Measurements from ENCODE around the gene ZNF691.

DNA sequence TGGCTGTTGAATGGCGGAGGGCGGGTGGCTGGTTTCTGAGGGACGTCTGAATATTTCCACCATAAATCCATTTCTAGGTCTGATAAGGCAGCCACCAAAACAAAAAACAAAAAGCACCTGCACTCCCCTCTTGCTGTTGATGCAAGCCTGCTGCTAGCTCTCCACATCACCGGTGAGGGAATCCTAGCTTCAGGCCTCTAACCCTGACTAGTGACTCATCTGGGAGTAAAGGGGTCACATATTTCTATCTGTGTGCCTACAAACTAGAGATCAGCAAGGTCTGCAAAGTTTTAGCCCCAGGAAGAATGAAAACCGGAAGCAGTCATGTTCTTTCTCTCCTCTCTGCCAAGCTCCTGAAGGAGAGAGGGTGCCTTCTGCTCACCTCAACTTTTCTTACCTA, 39.8 kb upstream of the ZNF691 start:
- TF ChIP-seq, protein P1, sequence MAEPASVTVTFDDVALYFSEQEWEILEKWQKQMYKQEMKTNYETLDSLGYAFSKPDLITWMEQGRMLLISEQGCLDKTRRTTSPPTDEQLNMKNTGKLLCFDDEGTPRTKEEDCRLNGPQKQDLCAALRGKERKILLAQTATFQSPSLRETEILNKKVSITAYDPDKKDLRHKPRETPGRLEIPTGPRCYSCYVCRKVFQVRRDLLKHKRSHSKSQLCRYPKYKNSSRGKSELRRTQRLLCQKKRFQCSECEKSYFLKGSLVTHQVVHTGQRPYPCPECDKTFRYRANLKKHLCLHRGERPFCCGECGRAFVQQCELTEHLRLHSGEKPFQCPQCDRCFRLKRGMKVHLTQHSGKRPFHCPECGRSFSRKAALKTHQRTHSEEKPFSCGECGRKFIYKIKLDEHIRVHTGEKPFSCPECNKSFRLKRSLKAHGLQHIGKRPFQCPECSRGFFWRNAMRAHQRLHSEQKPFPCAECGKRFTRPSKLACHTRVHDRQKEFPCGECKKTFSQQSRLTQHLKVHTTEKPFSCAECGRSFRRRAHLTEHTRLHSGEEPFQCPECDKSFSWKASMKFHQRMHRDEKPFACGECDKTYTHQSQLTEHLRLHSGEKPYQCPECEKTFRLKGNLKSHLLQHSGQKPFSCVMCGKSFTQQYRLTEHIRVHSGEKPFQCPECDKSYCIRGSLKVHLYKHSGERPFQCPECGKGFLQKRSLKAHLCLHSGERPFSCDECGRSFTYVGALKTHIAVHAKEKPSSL (CRISPR knock-in tag; conservative IDR thresholded peaks at IDR 0.05) = no peak
- TF ChIP-seq, protein P2, sequence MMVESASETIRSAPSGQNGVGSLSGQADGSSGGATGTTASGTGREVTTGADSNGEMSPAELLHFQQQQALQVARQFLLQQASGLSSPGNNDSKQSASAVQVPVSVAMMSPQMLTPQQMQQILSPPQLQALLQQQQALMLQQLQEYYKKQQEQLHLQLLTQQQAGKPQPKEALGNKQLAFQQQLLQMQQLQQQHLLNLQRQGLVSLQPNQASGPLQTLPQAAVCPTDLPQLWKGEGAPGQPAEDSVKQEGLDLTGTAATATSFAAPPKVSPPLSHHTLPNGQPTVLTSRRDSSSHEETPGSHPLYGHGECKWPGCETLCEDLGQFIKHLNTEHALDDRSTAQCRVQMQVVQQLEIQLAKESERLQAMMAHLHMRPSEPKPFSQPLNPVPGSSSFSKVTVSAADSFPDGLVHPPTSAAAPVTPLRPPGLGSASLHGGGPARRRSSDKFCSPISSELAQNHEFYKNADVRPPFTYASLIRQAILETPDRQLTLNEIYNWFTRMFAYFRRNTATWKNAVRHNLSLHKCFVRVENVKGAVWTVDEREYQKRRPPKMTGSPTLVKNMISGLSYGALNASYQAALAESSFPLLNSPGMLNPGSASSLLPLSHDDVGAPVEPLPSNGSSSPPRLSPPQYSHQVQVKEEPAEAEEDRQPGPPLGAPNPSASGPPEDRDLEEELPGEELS (CRISPR knock-in tag; IDR thresholded peaks at IDR 0.05) = no peak
- TF ChIP-seq TP53 (CRISPR knock-in tag; IDR thresholded peaks at IDR 0.05) (no peak), HMGXB4 (CRISPR knock-in tag; IDR thresholded peaks at IDR 0.05) (no peak), CTCF (IDR thresholded peaks at IDR 0.05) (no peak), KAT7 (CRISPR knock-in tag; IDR thresholded peaks at IDR 0.05; ENCODE audit: borderline replicate concordance) (no peak)
